ENCODE results near the gene SDC1. TPM values are rescaled to one million over a fixed set of nuclear protein-coding genes. Genes with fewer than 3 reads are reported as not detected.

SDC1 gene
- total RNA-seq, 1 donor from 2014 or later = 35.1 TPM

- no peak for TF ChIP-seq CTCF (IDR thresholded peaks at IDR 0.05; ENCODE audit: unreplicated experiment)
- H3K27me3 Mint-ChIP-seq = no peaks in the 10 kb centered on the region
- H3K9me3 Mint-ChIP-seq (ENCODE audit: low read depth) = no peaks in the 10 kb centered on the region
- H3K4me3 Mint-ChIP-seq (ENCODE audit: low read depth) = no peak overlapping the region
- H3K27ac Mint-ChIP-seq = peak overlapping the region; percentile 94
- peaks cover under 1% of the 10 kb centered on the region for H3K36me3 Mint-ChIP-seq (ENCODE audit: insufficient read depth)
- H3K4me1 Mint-ChIP-seq (ENCODE audit: low read depth) = peaks cover 40% of the 10 kb centered on the region
- no peak for DNase-seq (ENCODE audit: low spot score, unreplicated experiment)
Measured at GRCh38 chr2:20208476-20208859, 16.5 kb downstream of the SDC1 start.

GRCh38 chr2:20207051-20207450 lies 17.9 kb downstream of the SDC1 start:
- TF ChIP-seq CTCF (IDR thresholded peaks at IDR 0.05; ENCODE audit: unreplicated experiment) = no peak
- Mint-ChIP-seq H3K9me3 (ENCODE audit: low read depth) (no peaks in the 10 kb centered on the region), H3K4me3 (ENCODE audit: low read depth) (no peak overlapping the region), H3K27ac (peak overlapping the region; percentile 94), H3K27me3 (no peaks in the 10 kb centered on the region), H3K4me1 (ENCODE audit: low read depth) (peaks cover 36% of the 10 kb centered on the region), H3K36me3 (ENCODE audit: insufficient read depth) (peaks cover 10% of the 10 kb centered on the region)
- DNase-seq (ENCODE audit: low spot score, unreplicated experiment) = no peak

- peaks cover 17% of the 10 kb centered on the region for H3K36me3 Mint-ChIP-seq (ENCODE audit: insufficient read depth)
- H3K4me1 Mint-ChIP-seq (ENCODE audit: low read depth) = peaks cover 35% of the 10 kb centered on the region
- H3K9me3 Mint-ChIP-seq (ENCODE audit: low read depth) = no peaks in the 10 kb centered on the region
- no peak for DNase-seq (ENCODE audit: low spot score, unreplicated experiment)
- H3K4me3 Mint-ChIP-seq (ENCODE audit: low read depth) = no peak overlapping the region
- no peak for TF ChIP-seq CTCF (IDR thresholded peaks at IDR 0.05; ENCODE audit: unreplicated experiment)
- no peaks in the 10 kb centered on the region for H3K27me3 Mint-ChIP-seq
- peak overlapping the region; percentile 44 for H3K27ac Mint-ChIP-seq
Measured at GRCh38 chr2:20205915-20206524, 18.9 kb downstream of the SDC1 start.

GRCh38 chr2:20205069-20205468 lies 19.9 kb downstream of the SDC1 start:
- no peak for TF ChIP-seq CTCF (IDR thresholded peaks at IDR 0.05; ENCODE audit: unreplicated experiment)
- no peak for DNase-seq (ENCODE audit: low spot score, unreplicated experiment)
- Mint-ChIP-seq H3K36me3 (ENCODE audit: insufficient read depth) (peaks cover 22% of the 10 kb centered on the region), H3K27me3 (no peaks in the 10 kb centered on the region), H3K27ac (no peak overlapping the region), H3K4me3 (ENCODE audit: low read depth) (no peak overlapping the region), H3K4me1 (ENCODE audit: low read depth) (peaks cover 28% of the 10 kb centered on the region), H3K9me3 (ENCODE audit: low read depth) (no peaks in the 10 kb centered on the region)

- Mint-ChIP-seq H3K4me1 (ENCODE audit: low read depth) (peaks cover 31% of the 10 kb centered on the region), H3K9me3 (ENCODE audit: low read depth) (no peaks in the 10 kb centered on the region), H3K36me3 (ENCODE audit: insufficient read depth) (peaks cover 23% of the 10 kb centered on the region), H3K4me3 (ENCODE audit: low read depth) (no peak overlapping the region), H3K27ac (no peak overlapping the region), H3K27me3 (peaks cover 3% of the 10 kb centered on the region)
- DNase-seq (ENCODE audit: low spot score, unreplicated experiment) = no peak
- TF ChIP-seq CTCF (IDR thresholded peaks at IDR 0.05; ENCODE audit: unreplicated experiment) = no peak
Measured at GRCh38 chr2:20203521-20204225, 21.3 kb downstream of the SDC1 start.
